Activated B cell treated with CpG ODN at 0.5 μM for 24 hours (primary cell): ENCODE results near the gene HBA1. TPM values are rescaled to one million over a fixed set of nuclear protein-coding genes. Genes with fewer than 3 reads are reported as not detected.

ENCODE experiments used
- ATAC-seq: fragments of 200-7000 bp; cut with Tn5 transposase; one replicate; pipeline ENCODE4 v1.10.0; 2021; ENCODE audit warnings: low read depth, mild to moderate bottlenecking, moderate library complexity
- CTCF ChIA-PET: fragments of 350-600 bp; sonication (Branson Sonifier 250); formaldehyde crosslinking; loops from one replicate; lab custom pipeline; 2021; ENCODE audit warnings: antibody characterized with exemption; lab: Charles Lee
- POLR2A ChIA-PET: fragments of 350-600 bp; sonication (Branson Sonifier 250); formaldehyde crosslinking; loops from one replicate; lab custom pipeline; 2021; ENCODE audit warnings: antibody characterized with exemption; lab: Charles Lee
- DNase-seq: peaks from one replicate; pipeline ENCODE4 v3.0.0; 2022
- H3K27ac Mint-ChIP-seq: one replicate; pipeline ENCODE4 v1.8.0; 2020; ENCODE audit warnings: mixed read lengths
- H3K27me3 Mint-ChIP-seq: one replicate; pipeline ENCODE4 v1.8.0; 2021; ENCODE audit warnings: mixed read lengths
- H3K36me3 Mint-ChIP-seq: one replicate; pipeline ENCODE4 v1.8.0; 2021; ENCODE audit warnings: low read depth, mixed read lengths
- H3K4me1 Mint-ChIP-seq: one replicate; pipeline ENCODE4 v1.8.0; 2021; ENCODE audit warnings: mixed read lengths
- H3K4me3 Mint-ChIP-seq: one replicate; pipeline ENCODE4 v1.8.0; 2020; ENCODE audit warnings: mild to moderate bottlenecking, mixed read lengths
- H3K9me3 Mint-ChIP-seq: one replicate; pipeline ENCODE4 v1.8.0; 2020; ENCODE audit warnings: mixed read lengths
- CTCF ChIP-seq: fragments of 200-600 bp; IDR thresholded peaks from one replicate; pipeline ENCODE4 v1.8.0; 2022; ENCODE audit warnings: antibody characterized with exemption, mild to moderate bottlenecking
- intact Hi-C: fragments of 100-400 bp; cut with micrococcal nuclease; formaldehyde crosslinking; loops from one replicate; pipeline ENCODE4 v1.15.1; 2024
- total RNA-seq: library from RNA; stranded (reverse); gene quantifications from 2 replicates; pipeline ENCODE4 v1.2.3, GENCODE V29; 2022

HBA1 gene
- total RNA-seq, 1 donor from 2014 or later: 109 TPM

- CTCF ChIA-PET: interaction anchor here (1.9 kb wide), 1 partner anchor 80 kb away, joined by 5 read pairs; no protein-coding TSS in a partner anchor
Observed at GRCh38 chr16:187330-187729, 10.8 kb downstream of the HBA1 start.

GRCh38 chr16:188674-189073 is 12.2 kb downstream of the HBA1 start:
- Mint-ChIP-seq H3K9me3 (no peaks in the 10 kb centered on the region), H3K36me3 (peaks cover 68% of the 10 kb centered on the region), H3K27ac (no peak overlapping the region), H3K4me1 (no peaks in the 10 kb centered on the region), H3K27me3 (no peaks in the 10 kb centered on the region), H3K4me3 (no peak overlapping the region)
- ChIA-PET POLR2A (no interaction called here), CTCF (interaction anchor here (1.3 to 1.9 kb wide), 2 partner anchors 81 to 123 kb away, joined by 3 to 5 read pairs; no protein-coding TSS in a partner anchor)
- DNase-seq (no peak), ATAC-seq (peak; percentile 28)
- no peak for TF ChIP-seq CTCF
- intact Hi-C loops: no loop called here

More at GRCh38 chr16:187330-187729, 10.8 kb downstream of the HBA1 start:
- intact Hi-C loops: no loop called here
- peaks cover 55% of the 10 kb centered on the region for H3K36me3 Mint-ChIP-seq
- H3K4me1 Mint-ChIP-seq: no peaks in the 10 kb centered on the region
- no peaks in the 10 kb centered on the region for H3K9me3 Mint-ChIP-seq
- no peaks in the 10 kb centered on the region for H3K27me3 Mint-ChIP-seq
- no peak for DNase-seq
- TF ChIP-seq CTCF: no peak
- no peak for ATAC-seq
- no peak overlapping the region for H3K4me3 Mint-ChIP-seq
- POLR2A ChIA-PET: no interaction called here
- H3K27ac Mint-ChIP-seq: no peak overlapping the region

GRCh38 chr16:189604-190186 is 13.2 kb downstream of the HBA1 start:
- H3K4me1 Mint-ChIP-seq: no peaks in the 10 kb centered on the region
- no peaks in the 10 kb centered on the region for H3K27me3 Mint-ChIP-seq
- no peak overlapping the region for H3K4me3 Mint-ChIP-seq
- intact Hi-C loops: no loop called here
- no peak overlapping the region for H3K27ac Mint-ChIP-seq
- DNase-seq: no peak
- ChIA-PET POLR2A (no interaction called here), CTCF (no interaction called here)
- H3K9me3 Mint-ChIP-seq: no peaks in the 10 kb centered on the region
- TF ChIP-seq CTCF: no peak
- peaks cover 76% of the 10 kb centered on the region for H3K36me3 Mint-ChIP-seq
- ATAC-seq: no peak

GRCh38 chr16:191831-192230 is 15.4 kb downstream of the HBA1 start:
- intact Hi-C loops: no loop called here
- TF ChIP-seq CTCF: no peak
- no peaks in the 10 kb centered on the region for H3K4me1 Mint-ChIP-seq
- H3K27ac Mint-ChIP-seq: no peak overlapping the region
- CTCF ChIA-PET: interaction anchor here (1.0 kb wide), 1 partner anchor 170 kb away, joined by 3 read pairs; no protein-coding TSS in a partner anchor
- H3K36me3 Mint-ChIP-seq: peaks cover 86% of the 10 kb centered on the region
- H3K4me3 Mint-ChIP-seq: no peak overlapping the region
- POLR2A ChIA-PET: interaction anchor here (0.7 kb wide), 2 partner anchors 16 to 337 kb away, joined by 6 to 10 read pairs; no protein-coding TSS in a partner anchor
- DNase-seq: no peak
- H3K27me3 Mint-ChIP-seq: no peaks in the 10 kb centered on the region
- no peaks in the 10 kb centered on the region for H3K9me3 Mint-ChIP-seq
- no peak for ATAC-seq

GRCh38 chr16:192686-193085 is 16.2 kb downstream of the HBA1 start:
- POLR2A ChIA-PET: no interaction called here

More at GRCh38 chr16:192686-193085, 16.2 kb downstream of the HBA1 start:
- H3K27ac Mint-ChIP-seq: no peak overlapping the region
- CTCF ChIA-PET: interaction anchor here (1.0 kb wide), 1 partner anchor 169 kb away, joined by 3 read pairs; no protein-coding TSS in a partner anchor
- no peaks in the 10 kb centered on the region for H3K4me1 Mint-ChIP-seq
- intact Hi-C loops: no loop called here
- H3K27me3 Mint-ChIP-seq: no peaks in the 10 kb centered on the region
- H3K9me3 Mint-ChIP-seq: no peaks in the 10 kb centered on the region
- DNase-seq: no peak
- no peak for TF ChIP-seq CTCF
- H3K36me3 Mint-ChIP-seq: peaks cover 84% of the 10 kb centered on the region
- no peak overlapping the region for H3K4me3 Mint-ChIP-seq
- ATAC-seq: no peak
